ENCODE measurements around the gene NHERF2.

The NHERF2 gene

DNA sequence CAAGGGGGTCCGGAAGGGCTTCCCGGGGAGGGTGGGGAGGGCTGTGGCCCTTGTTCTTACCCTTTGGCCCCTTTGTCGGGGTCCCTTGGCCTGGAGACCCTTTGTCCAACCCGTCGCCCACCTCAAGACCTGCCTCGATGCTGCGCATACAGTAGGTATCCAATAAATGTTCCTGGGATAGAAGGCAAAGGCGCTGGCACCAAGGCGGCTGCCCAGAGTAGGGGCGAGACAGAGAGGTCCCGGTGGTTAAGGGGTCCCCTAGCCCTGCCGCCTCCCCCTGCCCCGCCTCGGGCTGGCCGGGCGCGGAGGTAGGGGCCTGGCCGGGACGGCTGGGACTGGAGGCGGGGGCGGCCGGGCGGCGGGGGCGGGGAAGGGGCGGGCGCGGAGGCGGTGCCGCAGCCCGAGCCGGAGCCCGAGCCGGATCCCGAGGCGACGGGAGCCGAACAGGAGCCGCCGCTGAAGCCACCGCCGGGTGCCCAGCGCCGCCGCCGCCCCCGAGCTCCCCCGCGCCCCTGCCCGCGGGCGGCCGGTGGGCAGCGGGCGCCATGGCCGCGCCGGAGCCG lies at the start of gene NHERF2:
TSS of gene NHERF2 (plus strand) at position 442 of the 563 bp plus-strand sequence. CDS start at position 546, 104 bp downstream.
- H3K9me3 Mint-ChIP-seq, result no peaks in the 10 kb centered on the region
- H3K4me1 Mint-ChIP-seq, result peaks cover 24% of the 10 kb centered on the region
- no peaks in the 10 kb centered on the region for H3K36me3 Mint-ChIP-seq
- ATAC-seq (peak; percentile 1), DNase-seq (ENCODE audit: low spot score in 2 of 2) (no peak)
- peak within 1 kb of the TSS; percentile 55 for H3K4me3 Mint-ChIP-seq
- H3K27ac Mint-ChIP-seq, result no peak within 1 kb of the TSS

- ATAC-seq (no peak), DNase-seq (ENCODE audit: low spot score in 2 of 2) (no peak)
- H3K4me3 Mint-ChIP-seq, result no peak overlapping the region
- H3K36me3 Mint-ChIP-seq, result peaks cover 56% of the 10 kb centered on the region
- H3K4me1 Mint-ChIP-seq, result peaks cover 26% of the 10 kb centered on the region
- H3K9me3 Mint-ChIP-seq, result no peaks in the 10 kb centered on the region
- no peak overlapping the region for H3K27ac Mint-ChIP-seq
These were observed 49.5 kb upstream of the NHERF2 start for GRCh38 chr16:1976951-1977874.

DNA sequence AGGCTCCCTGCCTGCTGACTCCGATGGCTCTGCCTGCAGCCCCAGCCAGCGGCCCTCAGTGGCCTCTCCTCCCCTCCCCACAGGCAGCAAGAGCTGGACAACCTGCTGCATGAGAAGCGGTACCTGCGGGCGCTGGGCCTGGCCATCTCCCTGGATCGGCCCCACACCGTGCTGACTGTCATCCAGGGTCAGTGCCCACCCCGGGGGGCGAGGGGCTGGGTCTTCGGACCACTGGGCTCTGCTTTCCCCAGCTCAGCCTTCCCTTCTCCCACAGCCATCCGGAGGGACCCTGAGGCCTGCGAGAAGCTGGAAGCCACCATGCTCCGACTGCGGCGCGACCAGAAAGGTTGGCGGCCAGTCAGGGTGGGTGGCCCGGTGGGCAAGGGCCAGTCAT lies 48.8 kb upstream of the NHERF2 start:
- H3K9me3 Mint-ChIP-seq, result no peaks in the 10 kb centered on the region
- H3K4me1 Mint-ChIP-seq, result peaks cover 23% of the 10 kb centered on the region
- H3K27ac Mint-ChIP-seq, result no peak overlapping the region
- DNase-seq (ENCODE audit: low spot score in 2 of 2) (no peak), ATAC-seq (no peak)
- H3K4me3 Mint-ChIP-seq, result no peak overlapping the region
- H3K36me3 Mint-ChIP-seq, result peaks cover 50% of the 10 kb centered on the region

DNA sequence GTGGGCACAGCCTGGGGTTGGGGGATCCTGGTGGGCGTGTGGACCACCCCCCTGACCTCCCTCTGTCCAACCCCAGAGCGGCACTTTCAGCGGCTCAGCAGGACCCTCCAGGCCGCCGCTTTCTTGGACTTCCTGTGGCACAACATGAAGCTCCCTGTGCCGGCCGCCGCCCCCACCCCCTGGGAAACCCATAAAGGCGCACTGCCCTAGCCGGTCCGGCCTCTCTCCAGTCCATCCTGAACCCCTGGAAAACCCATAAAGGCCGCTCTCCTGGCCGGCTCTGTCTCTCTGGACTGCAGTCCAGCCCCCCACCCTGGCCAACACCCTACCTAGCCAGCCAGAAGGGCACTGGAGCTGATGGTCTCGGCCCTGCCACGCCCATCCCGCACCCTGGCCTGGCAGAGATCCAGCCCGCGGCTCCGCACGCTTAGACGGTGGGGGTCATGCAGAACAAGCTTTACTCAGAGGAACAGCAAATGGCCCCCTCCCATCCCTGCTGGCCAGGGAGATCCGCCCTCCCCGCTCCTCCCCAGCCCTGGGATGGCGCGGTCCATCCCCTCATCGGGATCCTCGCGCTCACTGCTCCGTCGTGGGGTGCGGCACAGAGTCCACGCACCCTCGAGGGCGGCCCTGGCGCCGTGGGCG lies 48.1 kb upstream of the NHERF2 start:
- peaks cover 21% of the 10 kb centered on the region for H3K4me1 Mint-ChIP-seq
- no peak for ATAC-seq
- H3K4me3 Mint-ChIP-seq, result no peak overlapping the region
- H3K27ac Mint-ChIP-seq, result no peak overlapping the region
- no peaks in the 10 kb centered on the region for H3K9me3 Mint-ChIP-seq
- peaks cover 44% of the 10 kb centered on the region for H3K36me3 Mint-ChIP-seq
- no peak for DNase-seq (ENCODE audit: low spot score in 2 of 2)

- peaks cover 16% of the 10 kb centered on the region for H3K4me1 Mint-ChIP-seq
- H3K4me3 Mint-ChIP-seq, result no peak overlapping the region
- peaks cover 37% of the 10 kb centered on the region for H3K36me3 Mint-ChIP-seq
- DNase-seq (ENCODE audit: low spot score in 2 of 2) (no peak), ATAC-seq (no peak)
- H3K27ac Mint-ChIP-seq, result no peak overlapping the region
- H3K9me3 Mint-ChIP-seq, result no peaks in the 10 kb centered on the region
These were observed 47.3 kb upstream of the NHERF2 start for GRCh38 chr16:1979271-1980029.

- ATAC-seq (no peak), DNase-seq (ENCODE audit: low spot score in 2 of 2) (no peak)
- Mint-ChIP-seq H3K27ac (no peak overlapping the region), H3K4me3 (no peak overlapping the region), H3K36me3 (peaks cover 33% of the 10 kb centered on the region), H3K9me3 (no peaks in the 10 kb centered on the region), H3K4me1 (peaks cover 23% of the 10 kb centered on the region)
These were observed 46.5 kb upstream of the NHERF2 start for GRCh38 chr16:1980030-1980769.

- ATAC-seq (no peak), DNase-seq (ENCODE audit: low spot score in 2 of 2) (no peak)
- Mint-ChIP-seq H3K4me3 (no peak overlapping the region), H3K36me3 (peaks cover 34% of the 10 kb centered on the region), H3K9me3 (no peaks in the 10 kb centered on the region), H3K27ac (no peak overlapping the region), H3K4me1 (peaks cover 29% of the 10 kb centered on the region)
These were observed 46.0 kb upstream of the NHERF2 start for GRCh38 chr16:1980770-1981087.

DNA sequence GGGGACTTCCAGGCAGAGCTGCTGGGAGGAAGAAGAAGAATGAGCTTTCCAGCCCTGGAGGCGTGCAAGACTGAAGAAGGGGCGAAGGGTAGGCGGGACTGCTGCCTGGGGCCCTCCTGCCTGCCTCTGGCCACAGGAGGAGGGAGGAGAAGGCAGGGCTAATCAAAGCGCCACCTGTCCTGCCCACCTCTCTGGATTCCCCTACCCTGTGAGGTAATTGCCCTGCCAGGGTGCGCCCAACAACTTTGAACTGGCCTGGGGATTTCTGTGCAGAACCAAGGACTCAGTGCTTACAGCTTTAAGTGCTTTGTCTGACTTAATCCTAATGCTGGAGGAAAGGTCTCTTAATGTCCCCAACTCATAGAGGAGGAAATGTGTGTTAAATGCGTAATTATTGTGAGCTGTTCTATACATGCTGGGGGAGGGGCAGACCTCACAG lies 45.3 kb upstream of the NHERF2 start, which contains the start of gene NOXO1:
TSS of gene NOXO1 (minus strand) at position 72 of the 439 bp plus-strand sequence. CDS start 290 bp downstream, outside the sequence.
- H3K27ac Mint-ChIP-seq, result no peak within 1 kb of the TSS
- DNase-seq (ENCODE audit: low spot score in 2 of 2), result no peak
- ATAC-seq, result no peak
- peaks cover 34% of the 10 kb centered on the region for H3K36me3 Mint-ChIP-seq
- H3K4me1 Mint-ChIP-seq, result peaks cover 35% of the 10 kb centered on the region
- H3K4me3 Mint-ChIP-seq, result no peak within 1 kb of the TSS
- H3K9me3 Mint-ChIP-seq, result no peaks in the 10 kb centered on the region

DNA sequence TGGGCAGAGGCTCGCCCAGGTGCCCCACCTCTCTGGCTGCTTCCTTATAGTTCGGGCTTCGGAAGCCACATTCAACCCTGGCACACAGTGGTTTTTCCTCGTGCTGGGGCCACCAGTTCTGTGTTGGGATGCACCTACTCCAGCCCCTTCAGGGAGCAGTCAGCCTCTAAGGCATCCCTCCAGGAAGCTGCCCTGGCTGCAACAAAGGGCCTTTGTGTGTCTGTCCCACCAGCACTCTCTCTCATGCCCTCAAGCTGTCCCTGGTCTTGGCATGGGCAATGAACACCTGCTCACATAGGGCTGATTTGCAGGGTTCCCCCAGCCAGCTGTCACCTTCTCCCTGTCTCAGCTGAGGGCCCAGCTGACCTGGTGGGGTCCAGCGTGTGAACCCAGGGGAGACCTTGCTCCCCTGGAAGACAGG lies 44.7 kb upstream of the NHERF2 start:
- H3K27ac Mint-ChIP-seq, result no peak overlapping the region
- DNase-seq (ENCODE audit: low spot score in 2 of 2), result no peak
- H3K9me3 Mint-ChIP-seq, result no peaks in the 10 kb centered on the region
- H3K4me3 Mint-ChIP-seq, result no peak overlapping the region
- H3K4me1 Mint-ChIP-seq, result peaks cover 41% of the 10 kb centered on the region
- ATAC-seq, result no peak
- H3K36me3 Mint-ChIP-seq, result peaks cover 35% of the 10 kb centered on the region

- ATAC-seq (no peak), DNase-seq (ENCODE audit: low spot score in 2 of 2) (no peak)
- H3K9me3 Mint-ChIP-seq, result no peaks in the 10 kb centered on the region
- H3K4me1 Mint-ChIP-seq, result peaks cover 41% of the 10 kb centered on the region
- peak overlapping the region; percentile 74 for H3K4me3 Mint-ChIP-seq
- H3K36me3 Mint-ChIP-seq, result peaks cover 30% of the 10 kb centered on the region
- no peak overlapping the region for H3K27ac Mint-ChIP-seq
These were observed 43.6 kb upstream of the NHERF2 start for GRCh38 chr16:1982991-1983543.

DNA sequence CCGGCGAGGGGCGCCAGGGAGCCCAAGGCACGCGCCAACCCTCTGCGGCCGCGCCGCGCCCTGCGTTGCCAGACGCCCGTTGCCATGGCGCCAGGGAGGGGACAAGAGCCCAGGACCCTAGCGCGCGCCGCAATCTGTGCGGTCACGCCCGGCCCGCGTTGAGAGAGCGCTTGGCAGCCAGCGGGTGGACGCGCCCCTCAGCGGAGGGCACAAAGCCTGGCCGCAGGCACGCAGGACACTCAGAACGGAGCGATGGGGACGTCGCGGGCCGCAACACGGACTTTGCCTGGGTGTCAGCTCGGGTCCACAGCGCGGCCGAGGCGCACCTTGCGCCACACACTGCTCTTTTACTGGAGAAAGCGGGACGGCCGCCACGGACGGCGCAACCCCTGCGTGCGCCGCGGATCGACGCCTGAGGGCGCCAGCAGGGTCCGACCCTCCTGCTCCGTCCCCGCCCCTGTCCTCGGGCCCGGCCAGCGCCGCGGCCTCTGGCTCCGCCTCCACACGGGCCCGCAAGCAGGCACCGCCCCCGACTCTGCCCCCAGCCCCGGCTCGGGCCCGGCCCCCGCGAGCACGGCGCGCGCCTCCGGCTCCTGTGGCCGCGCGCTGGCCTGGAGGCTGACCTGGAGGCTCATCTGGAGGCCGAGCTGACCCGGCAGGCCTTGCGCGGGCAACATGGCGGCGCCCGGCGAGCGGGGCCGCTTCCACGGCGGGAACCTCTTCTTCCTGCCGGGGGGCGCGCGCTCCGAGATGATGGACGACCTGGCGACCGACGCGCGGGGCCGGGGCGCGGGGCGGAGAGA lies 43.0 kb upstream of the NHERF2 start, which contains the start of gene GFER:
TSS of gene GFER (plus strand) at position 650 of the 803 bp plus-strand sequence. CDS start at position 676, 26 bp downstream.
- peaks cover 24% of the 10 kb centered on the region for H3K36me3 Mint-ChIP-seq
- peak; percentile 88 for ATAC-seq
- H3K4me3 Mint-ChIP-seq, result peak within 1 kb of the TSS; percentile 74
- peaks cover 41% of the 10 kb centered on the region for H3K4me1 Mint-ChIP-seq
- no peak within 1 kb of the TSS for H3K27ac Mint-ChIP-seq
- no peaks in the 10 kb centered on the region for H3K9me3 Mint-ChIP-seq
- peak; percentile 80 to 92 for DNase-seq (ENCODE audit: low spot score in 2 of 2)

- Mint-ChIP-seq H3K4me3 (peak overlapping the region; percentile 74), H3K27ac (no peak overlapping the region), H3K4me1 (peaks cover 41% of the 10 kb centered on the region), H3K36me3 (peaks cover 23% of the 10 kb centered on the region), H3K9me3 (no peaks in the 10 kb centered on the region)
- ATAC-seq (peak; percentile 39), DNase-seq (ENCODE audit: low spot score in 2 of 2) (no peak)
These were observed 42.1 kb upstream of the NHERF2 start for GRCh38 chr16:1984347-1985225.

Measured in stimulated activated effector memory CD8-positive, alpha-beta T cell treated with anti-CD3 and anti-CD28 coated beads, Interleukin-12 subunit alpha, Interleukin-12 subunit beta, amount 100 ng/mL, for 72 hours (primary cell).